ENCODE results near the gene C1QA.
A peak's percentile ranks its signal among the peaks of the same experiment; 100 is the strongest.

C1QA gene

DNA sequence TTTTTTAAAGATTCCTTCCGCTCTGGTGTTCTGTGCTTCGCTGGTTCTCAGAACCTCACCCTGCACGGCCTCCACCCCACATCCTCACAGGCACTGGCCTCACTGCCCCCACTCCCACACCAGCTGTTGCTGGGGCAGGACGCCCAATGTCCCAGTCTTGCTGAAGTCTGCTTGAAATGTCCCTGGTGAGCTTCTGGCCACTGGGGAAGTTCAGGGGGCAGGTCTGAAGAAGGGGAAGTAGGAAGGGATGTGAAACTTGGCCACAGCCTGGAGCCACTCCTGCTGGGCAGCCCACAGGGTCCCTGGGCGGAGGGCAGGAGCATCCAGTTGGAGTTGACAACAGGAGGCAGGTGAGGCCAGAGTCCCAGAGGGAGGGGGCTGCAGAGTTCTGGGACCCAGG, at the start of gene C1QA:
C1QA (plus strand) TSS at position 276 of the 400 bp plus-strand sequence. CDS start 989 bp downstream, outside the sequence.
- DNase-seq, result peak in 9 of 14 donors; percentile 10 to 68 (median 50)

DNA sequence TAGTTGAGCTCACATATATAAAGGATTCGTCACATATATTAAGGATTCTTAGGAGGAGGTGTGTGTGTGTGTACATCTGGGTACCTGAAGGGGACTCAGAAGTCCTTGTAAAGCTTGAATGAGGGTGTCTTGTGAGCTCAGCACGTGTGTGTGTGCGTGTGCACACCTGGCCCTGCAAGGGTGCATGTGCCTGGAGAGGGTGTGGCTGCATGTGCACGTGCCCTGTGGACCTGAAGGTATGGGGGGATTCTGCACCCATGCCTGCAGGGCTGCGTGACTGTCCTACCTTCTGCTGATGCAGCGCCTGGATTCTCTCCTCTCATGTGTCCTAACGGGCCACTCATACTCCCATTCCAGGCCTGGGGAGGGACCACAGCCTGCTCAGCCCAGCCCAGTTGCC, 49.2 kb upstream of the C1QA start:
- DNase-seq, result no peak

DNA sequence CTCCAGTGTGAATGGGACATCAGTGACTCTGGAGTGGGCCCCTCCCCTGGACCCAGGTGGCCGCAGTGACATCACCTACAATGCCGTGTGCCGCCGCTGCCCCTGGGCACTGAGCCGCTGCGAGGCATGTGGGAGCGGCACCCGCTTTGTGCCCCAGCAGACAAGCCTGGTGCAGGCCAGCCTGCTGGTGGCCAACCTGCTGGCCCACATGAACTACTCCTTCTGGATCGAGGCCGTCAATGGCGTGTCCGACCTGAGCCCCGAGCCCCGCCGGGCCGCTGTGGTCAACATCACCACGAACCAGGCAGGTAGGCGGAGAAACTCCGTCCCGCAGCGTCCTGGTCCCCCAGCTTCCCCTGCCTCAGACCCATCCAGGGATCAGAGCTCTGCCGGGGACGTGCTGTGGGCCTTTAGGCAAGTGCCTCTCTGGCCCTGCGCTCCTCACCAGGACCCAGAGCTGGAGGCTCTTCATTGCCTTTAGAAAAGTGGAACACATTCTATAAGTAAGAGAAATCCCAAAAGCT, 47.5 kb upstream of the C1QA start:
- no peak for DNase-seq

GRCh38 chr1:22591576-22591975, 44.9 kb upstream of the C1QA start:
- DNase-seq, result no peak

DNA sequence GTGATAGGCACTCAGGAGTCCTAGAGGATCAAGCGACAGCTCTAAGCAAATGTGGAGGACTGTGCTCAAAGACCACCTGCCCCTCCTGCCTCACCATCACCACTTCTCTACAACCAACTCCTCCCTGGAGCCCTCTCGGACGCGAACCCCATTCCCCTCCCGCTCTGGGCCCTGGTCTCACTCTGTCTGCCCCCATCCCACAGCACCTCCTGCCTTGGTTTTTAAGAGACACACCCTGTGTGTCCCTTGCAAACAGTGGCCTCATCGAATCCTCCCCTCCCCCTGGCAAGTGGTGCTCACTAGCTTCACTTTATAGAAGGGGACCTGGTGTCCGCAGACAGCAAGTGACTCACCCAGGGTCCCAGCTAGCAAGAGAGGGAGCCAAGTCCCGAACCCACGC, 44.4 kb upstream of the C1QA start:
- DNase-seq, result no peak

GRCh38 chr1:22592919-22593790, 43.3 kb upstream of the C1QA start:
- DNase-seq, result no peak

GRCh38 chr1:22594396-22594795, 42.0 kb upstream of the C1QA start:
- DNase-seq, result no peak

DNA sequence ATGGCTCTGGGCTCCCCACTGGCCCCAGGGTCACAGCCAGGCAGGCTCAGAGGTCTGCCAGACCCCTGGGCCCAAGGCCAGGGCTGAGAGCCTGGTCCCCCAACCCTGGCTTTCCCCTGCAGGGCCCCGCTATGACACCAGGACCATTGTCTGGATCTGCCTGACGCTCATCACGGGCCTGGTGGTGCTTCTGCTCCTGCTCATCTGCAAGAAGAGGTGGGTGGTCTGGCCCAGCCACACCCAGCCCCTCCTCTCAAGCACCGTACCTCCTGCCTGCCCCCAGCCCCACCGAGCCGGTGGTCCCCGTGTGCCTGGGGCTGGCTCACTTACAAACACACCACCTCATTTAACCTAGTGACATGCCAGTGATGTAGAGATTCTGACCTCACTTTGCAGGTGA, 41.3 kb upstream of the C1QA start:
- DNase-seq, result no peak

DNA sequence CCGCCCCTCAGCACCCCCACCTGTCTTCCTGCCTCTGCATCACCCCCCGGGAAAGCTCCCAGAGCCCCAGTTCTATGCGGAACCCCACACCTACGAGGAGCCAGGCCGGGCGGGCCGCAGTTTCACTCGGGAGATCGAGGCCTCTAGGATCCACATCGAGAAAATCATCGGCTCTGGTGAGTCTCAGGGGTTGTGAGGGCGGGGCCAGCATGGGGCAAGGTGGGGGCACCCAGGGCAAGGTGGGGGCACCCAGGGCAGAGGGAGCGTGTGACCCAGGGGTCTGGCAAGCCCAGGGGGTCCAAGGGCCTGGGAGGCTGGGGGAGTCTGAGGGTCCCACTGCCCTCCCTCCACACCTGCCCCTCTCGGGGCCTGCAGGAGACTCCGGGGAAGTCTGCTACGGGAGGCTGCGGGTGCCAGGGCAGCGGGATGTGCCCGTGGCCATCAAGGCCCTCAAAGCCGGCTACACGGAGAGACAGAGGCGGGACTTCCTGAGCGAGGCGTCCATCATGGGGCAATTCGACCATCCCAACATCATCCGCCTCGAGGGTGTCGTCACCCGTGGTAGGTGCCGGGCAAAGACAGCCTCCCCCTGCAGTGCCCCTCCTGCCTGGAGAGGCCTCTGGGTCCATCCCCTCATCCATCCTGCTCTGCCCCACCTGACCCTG, 39.0 kb upstream of the C1QA start:
- no peak for DNase-seq

DNA sequence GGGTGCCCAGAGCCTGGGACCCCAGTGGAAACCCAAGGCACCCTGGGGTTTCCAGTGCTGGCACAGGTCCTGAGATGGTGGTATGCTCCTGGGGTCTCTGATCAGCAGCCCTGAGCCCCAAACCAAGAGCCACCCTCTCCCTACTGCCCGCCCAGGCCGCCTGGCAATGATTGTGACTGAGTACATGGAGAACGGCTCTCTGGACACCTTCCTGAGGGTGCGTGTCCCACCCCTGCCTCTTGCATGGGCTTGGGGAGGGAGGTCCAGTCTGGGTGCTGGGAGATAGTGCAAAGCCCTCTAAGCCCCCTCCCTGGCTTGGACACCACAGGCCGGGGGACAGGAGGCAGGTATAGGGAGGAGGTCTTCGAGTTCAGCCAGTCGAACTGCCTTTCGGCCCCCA, 38.4 kb upstream of the C1QA start:
- DNase-seq, result no peak

GRCh38 chr1:22598736-22599135, 37.7 kb upstream of the C1QA start:
- no peak for DNase-seq

- peak in 1 of 14 donors; percentile 20 for DNase-seq
These were observed 36.2 kb upstream of the C1QA start for GRCh38 chr1:22600071-22600816.

- no peak for DNase-seq
These were observed 35.4 kb upstream of the C1QA start for GRCh38 chr1:22600817-22601605.

DNA sequence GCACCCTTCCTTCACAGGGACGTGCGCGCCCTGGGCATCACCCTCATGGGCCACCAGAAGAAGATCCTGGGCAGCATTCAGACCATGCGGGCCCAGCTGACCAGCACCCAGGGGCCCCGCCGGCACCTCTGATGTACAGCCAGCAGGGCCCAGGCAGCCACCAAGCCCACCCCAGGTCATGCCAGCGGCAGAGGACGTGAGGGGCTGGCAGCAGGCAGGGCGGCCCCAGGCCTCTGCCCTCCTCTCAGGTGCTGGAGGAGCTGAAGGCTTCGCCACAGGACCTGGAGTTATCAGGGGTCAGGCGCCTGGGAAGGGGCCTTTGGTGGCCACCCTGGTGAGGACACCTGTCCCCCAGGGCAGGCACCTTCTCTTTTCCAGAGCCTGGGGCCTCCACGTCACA, 34.8 kb upstream of the C1QA start:
- no peak for DNase-seq

DNA sequence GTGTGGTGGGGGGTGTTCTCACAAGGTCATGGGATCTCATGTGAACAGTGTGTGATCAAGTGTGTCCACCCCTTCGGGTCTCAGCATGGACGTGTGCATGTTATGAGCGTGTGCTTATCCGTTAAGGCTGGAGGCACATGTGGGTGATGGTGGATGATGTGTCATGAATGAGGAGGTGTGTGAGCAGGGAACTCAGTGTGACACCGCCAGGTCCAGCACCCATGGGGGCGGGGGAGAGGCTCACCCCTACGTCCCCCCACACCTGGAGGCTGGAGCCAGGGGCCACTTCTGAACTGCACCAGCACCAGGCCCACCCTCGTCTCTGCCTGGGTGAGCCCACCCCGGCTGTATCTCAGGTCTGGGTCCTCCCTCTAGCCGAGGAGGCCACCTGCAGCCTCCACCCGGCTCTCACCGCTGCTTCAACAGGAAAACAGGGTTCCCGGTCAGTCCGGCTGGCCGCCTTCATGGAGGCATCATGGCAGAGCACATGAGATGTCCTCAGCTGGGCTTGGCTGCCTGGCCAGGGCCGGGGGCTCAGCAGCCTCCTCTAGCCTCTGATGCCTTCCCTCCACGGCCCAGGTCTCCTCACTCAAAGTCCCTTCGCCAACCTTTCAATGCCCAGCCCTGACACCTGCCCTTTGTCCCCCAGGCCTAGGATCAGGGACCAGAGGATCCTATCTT, 34.2 kb upstream of the C1QA start:
- DNase-seq, result no peak

- no peak for DNase-seq
These were observed 30.3 kb upstream of the C1QA start for GRCh38 chr1:22606161-22606560.

DNA sequence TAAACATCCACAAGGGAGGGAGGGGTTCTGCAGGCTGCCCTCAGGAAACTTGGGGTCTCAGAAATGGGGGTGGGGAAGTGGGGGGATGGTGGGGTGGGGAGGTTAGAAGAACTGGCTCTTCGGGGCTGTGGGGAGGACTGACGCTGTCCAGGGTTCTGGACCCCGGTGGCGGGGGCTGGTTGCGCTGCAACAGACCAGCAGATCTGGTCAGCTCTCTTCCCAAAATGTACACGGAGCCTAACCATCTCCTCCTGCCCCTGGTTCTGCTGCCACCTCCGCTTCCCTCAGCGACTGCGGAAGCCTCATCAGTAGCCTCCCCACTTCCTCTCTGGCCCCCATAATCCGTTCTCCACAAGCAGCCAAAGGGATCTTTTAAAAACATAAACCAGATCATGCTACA, 29.3 kb upstream of the C1QA start:
- no peak for DNase-seq

DNA sequence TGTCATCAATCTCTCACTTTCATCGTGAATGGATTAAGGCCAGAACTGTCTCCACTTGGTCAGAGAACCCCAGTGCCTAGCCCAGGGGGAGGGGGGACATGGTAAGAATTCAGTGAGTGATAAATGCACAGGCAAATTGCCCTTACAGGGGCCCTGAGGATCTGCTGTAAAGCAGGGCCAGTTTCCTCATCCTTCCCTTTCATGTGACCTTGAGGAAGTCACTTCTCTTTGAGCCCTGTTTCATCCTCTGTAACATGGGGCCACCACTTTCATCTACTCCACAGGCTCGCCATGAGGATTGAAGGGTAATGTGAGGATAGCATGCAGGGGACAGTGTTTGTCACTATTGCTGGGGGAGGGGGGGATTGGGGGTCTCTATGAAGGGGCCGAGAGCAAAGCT, 28.1 kb upstream of the C1QA start:
- no peak for DNase-seq

GRCh38 chr1:22609291-22609690, 27.1 kb upstream of the C1QA start:
- no peak for DNase-seq

DNA sequence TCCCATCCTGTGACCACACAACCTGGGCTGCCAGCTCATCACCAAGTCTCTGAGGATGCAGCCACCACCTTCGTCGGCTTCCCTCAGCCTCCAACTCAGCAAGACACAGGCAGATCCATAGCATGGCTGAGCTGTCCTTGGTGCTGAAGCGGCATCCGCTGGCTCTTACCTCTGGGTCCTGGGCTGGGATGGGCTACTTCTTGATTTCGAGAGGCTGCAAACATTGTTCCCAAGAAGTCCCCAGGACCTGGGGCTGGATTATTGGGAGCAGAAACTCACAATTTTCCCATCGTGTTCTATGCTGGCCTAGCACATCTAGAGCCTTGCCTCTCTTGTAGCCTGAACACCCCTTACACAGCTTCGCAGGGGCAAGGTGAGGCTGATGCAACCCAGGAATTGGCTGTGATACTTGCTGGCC, 24.9 kb upstream of the C1QA start:
- DNase-seq, result peak in 2 of 14 donors; percentile 2 to 4

All from C1 segment of cervical spinal cord (tissue), 14 donors.